GM12878 (cell line): ENCODE results near the gene CAPRIN2. TPM values are rescaled to one million over a fixed set of nuclear protein-coding genes. Genes with fewer than 3 reads are reported as not detected.

Source experiments
- ATAC-seq: fragments of 200-7000 bp; cut with Tn5 transposase; 3 replicates; pipeline ENCODE4 v1.9.1; 2020; ENCODE audit warnings: mild to moderate bottlenecking, moderate library complexity
- BruUV-seq: library from RNA; stranded (reverse); fragments of 400-500 nt; replicated peaks from 2 replicates; lab custom pipeline; 2021; lab: Mats Ljungman, UMichigan
- CTCF ChIA-PET: fragments of 300-600 bp; sonication (Branson Sonifier 250); formaldehyde crosslinking; extraction: SDS; loops from one replicate; lab custom pipeline; 2021; ENCODE audit warnings: inconsistent platforms; lab: Yijun Ruan, JAX
- POLR2A ChIA-PET: fragments of 350-600 bp; formaldehyde crosslinking; extraction: SDS; loops from one replicate; lab custom pipeline; 2021; ENCODE audit warnings: inconsistent platforms; lab: Charles Lee
- RAD21 ChIA-PET: fragments of 300-600 bp; sonication (Branson Sonifier 250); formaldehyde crosslinking; loops from one replicate; lab custom pipeline; 2023; ENCODE audit warnings: antibody characterized with exemption; ENCODE audit not compliant: unreplicated experiment; lab: Charles Lee
- SMC1A ChIA-PET: fragments of 300-600 bp; sonication (Branson Sonifier 250); formaldehyde crosslinking; loops from one replicate; lab custom pipeline; 2023; ENCODE audit not compliant: unreplicated experiment, uncharacterized antibody; lab: Charles Lee
- DNase-seq: peaks from one replicate; pipeline ENCODE4 v3.0.0-alpha.2; 2011; ENCODE audit warnings: low read depth, low spot score
- FAIRE-seq: peaks from 3 replicates; lab custom pipeline; 2011; peaks lifted over from hg19 to GRCh38; lab: Jason Lieb, UNC
- H2AFZ ChIP-seq: 2 replicates; pipeline ENCODE4 v1.6.0; 2011; ENCODE audit warnings: low read depth, low read length, control low read depth; ENCODE audit not compliant: control insufficient read depth
- H3K27ac ChIP-seq: 2 replicates; pipeline ENCODE4 v1.5.1; 2011; ENCODE audit warnings: control low read depth; ENCODE audit not compliant: control insufficient read depth, insufficient read depth
- H3K27me3 ChIP-seq, 2 experiments: replicated peaks in 1 of 2; 2 replicates each; pipeline versions ENCODE4 v1.6.0 to v1.6.1; 2011; ENCODE audit warnings: low read length in 1 of 2; ENCODE audit not compliant: control insufficient read depth in 2 of 2, insufficient read depth in 2 of 2
- H3K36me3 ChIP-seq, 2 experiments: 2 replicates each; pipeline ENCODE4 v1.5.1; 2011; ENCODE audit warnings: low read length in 1 of 2; ENCODE audit not compliant: control insufficient read depth in 2 of 2, insufficient read depth in 2 of 2
- H3K4me1 ChIP-seq: 2 replicates; pipeline ENCODE4 v1.6.1; 2011; ENCODE audit warnings: mild to moderate bottlenecking, low read length, moderate library complexity, mixed read lengths; ENCODE audit not compliant: control insufficient read depth, insufficient read depth
- H3K4me2 ChIP-seq: 2 replicates; pipeline ENCODE4 v1.6.0; 2011; ENCODE audit warnings: control low read depth; ENCODE audit not compliant: control insufficient read depth, insufficient read depth
- H3K4me3 ChIP-seq: fragments of 200-600 bp; sonication (generic); 2 replicates; pipeline ENCODE4 v1.5.1; 2016
- H3K79me2 ChIP-seq: 2 replicates; pipeline ENCODE4 v1.6.0; 2011; ENCODE audit warnings: low read length; ENCODE audit not compliant: control insufficient read depth, insufficient read depth
- H3K9ac ChIP-seq: 2 replicates; pipeline ENCODE4 v1.8.0; 2011; ENCODE audit warnings: low read length, control low read depth, mixed read lengths; ENCODE audit not compliant: control insufficient read depth, insufficient read depth
- H3K9me3 ChIP-seq: replicated peaks from 3 replicates; pipeline ENCODE4 v1.5.1; 2011; ENCODE audit warnings: mild to moderate bottlenecking, low read length; ENCODE audit not compliant: control insufficient read depth, insufficient read depth
- H4K20me1 ChIP-seq: 2 replicates; pipeline ENCODE4 v1.6.0; 2011; ENCODE audit not compliant: control insufficient read depth, insufficient read depth
- BACH1 ChIP-seq: fragments of 450-650 bp; IDR thresholded peaks from 2 replicates; pipeline ENCODE4 v1.6.1; 2017; ENCODE audit warnings: mild to moderate bottlenecking, borderline replicate concordance
- BMI1 ChIP-seq: fragments of 450-650 bp; IDR thresholded peaks from 2 replicates; pipeline ENCODE4 v1.6.1; 2016; ENCODE audit warnings: mild to moderate bottlenecking, moderate library complexity, borderline replicate concordance
- PAX8 ChIP-seq: fragments of 450-650 bp; IDR thresholded peaks from 2 replicates; pipeline ENCODE4 v1.6.1; 2017; ENCODE audit warnings: mild to moderate bottlenecking, moderate library complexity
- RB1 ChIP-seq: fragments of 450-650 bp; formaldehyde crosslinking; IDR thresholded peaks from 2 replicates; pipeline ENCODE4 v1.6.1; 2017; ENCODE audit warnings: mild to moderate bottlenecking, borderline replicate concordance
- RFX5 ChIP-seq: IDR thresholded peaks from 2 replicates; pipeline ENCODE4 v1.6.1; 2011; ENCODE audit warnings: low read depth, low read length, improper control_type of control experiment
- SIX5 ChIP-seq: IDR thresholded peaks from 2 replicates; pipeline ENCODE4 v1.6.1; 2011; ENCODE audit warnings: mild to moderate bottlenecking, low read depth, low read length, moderate library complexity; ENCODE audit not compliant: severe bottlenecking
- TCF3 ChIP-seq: IDR thresholded peaks from 2 replicates; pipeline ENCODE4 v1.6.1; 2012; ENCODE audit warnings: low read depth, mild to moderate bottlenecking, low read length, borderline replicate concordance; ENCODE audit not compliant: insufficient read depth
- WGBS: methylation state at CpG from one replicate; pipeline ENCODE4 v1.1.6; 2016; ENCODE audit warnings: low lambda C conversion rate; ENCODE audit not compliant: insufficient replicate concordance, insufficient coverage; ENCODE audit errors: missing lambda C conversion rate; 5-methylcytosine and 5-hydroxymethylcytosine counted together
- in situ Hi-C: fragments of 300-500 bp; cut with MboI; formaldehyde crosslinking; loops from 9 replicates; pipeline ENCODE4 v1.14.3; 2018; ENCODE audit warnings: mixed read lengths
- intact Hi-C: fragments of 100-400 bp; cut with micrococcal nuclease; formaldehyde crosslinking; loops from one replicate; pipeline ENCODE4 v1.14.2; 2022; ENCODE audit not compliant: unreplicated experiment
- polyA plus RNA-seq, 11 experiments: library from polyadenylated mRNA; depleted of rRNA in 4 of 11; unstranded in 6 of 11; stranded (reverse) in 5 of 11; fragments of >200 nt; fragmentation: Nextera tagmentation in 4 of 11; fragmentation: Illumina TruSeq in 1 of 11; extraction: Ambion mirVana in 4 of 11; extraction: Trizol in 1 of 11; gene quantifications; 1 replicate in 1 of 11; 2 replicates in 10 of 11; pipeline versions ENCODE4 v1.2.1 to v1.2.3, GENCODE V29; 2011 to 2016; ENCODE audit warnings: inconsistent platforms in 2 of 11, missing spikeins in 2 of 11, low read depth in 1 of 11
- total RNA-seq, 4 experiments: library from RNA; depleted of rRNA in 3 of 4; stranded (reverse); fragments of >200 nt in 3 of 4; fragmentation: Illumina TruSeq in 1 of 4; extraction: Trizol in 1 of 4; gene quantifications; 2 replicates each; pipeline versions ENCODE4 v1.2.1 to v1.2.3, GENCODE V29; 2013 to 2021
- TF ChIP-seq, protein P1 (sequence below): fragments of 450-650 bp; IDR thresholded peaks from 2 replicates; pipeline ENCODE4 v1.6.1; 2016; ENCODE audit warnings: mild to moderate bottlenecking, moderate library complexity, borderline replicate concordance
- TF ChIP-seq, protein P2 (sequence below): IDR thresholded peaks from 2 replicates; pipeline ENCODE4 v1.6.1; 2011; ENCODE audit warnings: borderline replicate concordance, low read depth, mild to moderate bottlenecking, moderate library complexity, low read length; ENCODE audit not compliant: insufficient read depth, poor library complexity, severe bottlenecking

The CAPRIN2 gene
- total and polyA plus RNA-seq, 10 of the 15 experiments (the other 5 are each of a cell fraction or from before 2014, with no cell fraction given) = 1.2 to 13.6 (median 8.2) TPM

DNA sequence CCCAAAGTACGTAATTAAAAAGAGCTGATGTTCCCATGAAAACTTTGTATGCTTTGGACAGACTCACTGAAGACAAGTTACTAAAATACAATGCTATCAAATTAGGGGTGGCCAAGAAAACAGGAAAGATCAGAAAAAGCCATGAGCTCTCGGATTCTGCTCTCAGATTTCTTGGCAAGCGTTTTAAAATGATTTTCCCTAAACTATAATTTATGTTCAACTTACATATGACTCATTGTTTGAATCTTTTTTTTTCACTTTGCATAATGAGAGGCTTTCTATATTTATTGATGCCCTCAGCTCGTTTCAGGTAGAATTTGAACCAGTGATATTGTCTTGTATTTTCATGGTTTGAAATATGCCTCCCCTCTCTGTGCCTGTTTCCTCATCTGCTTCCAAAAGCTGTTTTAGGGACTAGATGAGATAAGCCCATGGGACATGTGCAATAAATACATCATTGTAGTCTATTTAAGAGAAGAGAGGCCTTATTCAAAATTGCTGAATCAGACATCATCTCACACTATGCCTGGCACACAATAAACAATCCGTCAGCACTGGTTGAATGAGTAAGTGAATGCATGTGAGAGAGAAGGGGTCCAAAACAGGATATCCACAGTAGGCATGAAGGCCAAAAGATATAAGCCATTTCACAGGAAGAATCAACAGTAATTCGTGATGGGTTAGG, 54.4 kb downstream of the CAPRIN2 start:
- Histone ChIP-seq H3K27me3 (no peaks in the 10 kb centered on the region), H3K27ac (no peak overlapping the region), H3K36me3 (no peaks in the 10 kb centered on the region), H2AFZ (no peak overlapping the region), H3K79me2 (peaks cover 3% of the 10 kb centered on the region), H3K4me3 (no peak overlapping the region), H3K4me2 (no peak overlapping the region), H3K9me3 (no peaks in the 10 kb centered on the region), H3K9ac (no peak overlapping the region), H4K20me1 (no peaks in the 10 kb centered on the region), H3K4me1 (peaks cover 4% of the 10 kb centered on the region; the same call in 1 of the 2 replicates)
- SMC1A ChIA-PET = no interaction called here
- 57% methylated on average over 6 of the region's 6 CpGs for WGBS
- FAIRE-seq (no peak), DNase-seq (no peak), ATAC-seq (no peak)
- intact Hi-C loops (no loop called here), in situ Hi-C loops (no loop called here)
- CTCF ChIA-PET = interaction anchor here (1.0 to 2.2 kb wide), 2 partner anchors 10 to 54 kb away, joined by 3 to 5 read pairs; no protein-coding TSS in a partner anchor
- no peak for TF ChIP-seq RB1
- TF ChIP-seq SIX5 = no peak
- RAD21 ChIA-PET = no interaction called here
- POLR2A ChIA-PET = interaction anchor here (0.6 kb wide), 1 partner anchor 50 kb away, joined by 3 read pairs; no protein-coding TSS in a partner anchor
- no TSS peak for BruUV-seq

DNA sequence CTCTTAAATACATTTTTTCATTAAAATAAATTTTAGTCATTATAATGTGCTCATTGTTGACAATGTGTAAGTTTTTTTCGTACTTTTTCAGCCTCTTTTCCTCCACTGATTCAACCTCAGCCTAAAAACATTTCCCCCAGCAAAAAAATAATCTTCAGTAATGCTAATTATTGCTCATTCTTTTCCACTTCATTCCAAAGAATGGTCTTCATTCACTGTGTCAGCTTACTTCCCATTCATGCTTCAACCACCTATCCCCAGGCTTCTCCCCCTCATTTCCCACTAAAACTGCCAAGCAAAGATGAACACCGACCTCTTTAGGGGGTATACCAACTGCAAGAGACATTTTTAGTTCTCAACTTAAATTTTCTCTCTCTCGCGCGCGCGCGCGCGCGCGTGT, 56.4 kb downstream of the CAPRIN2 start:
- Histone ChIP-seq H3K4me1 (peaks cover 8% of the 10 kb centered on the region), H3K79me2 (peaks cover 23% of the 10 kb centered on the region)
- intact Hi-C loops = no loop called here
- SMC1A ChIA-PET = no interaction called here
- no peak for DNase-seq
- BruUV-seq = no TSS peak
- TF ChIP-seq TCF3 (no peak), BMI1 (no peak), SIX5 (no peak), RFX5 (no peak), PAX8 (no peak), BACH1 (no peak)
- TF ChIP-seq, protein P1, sequence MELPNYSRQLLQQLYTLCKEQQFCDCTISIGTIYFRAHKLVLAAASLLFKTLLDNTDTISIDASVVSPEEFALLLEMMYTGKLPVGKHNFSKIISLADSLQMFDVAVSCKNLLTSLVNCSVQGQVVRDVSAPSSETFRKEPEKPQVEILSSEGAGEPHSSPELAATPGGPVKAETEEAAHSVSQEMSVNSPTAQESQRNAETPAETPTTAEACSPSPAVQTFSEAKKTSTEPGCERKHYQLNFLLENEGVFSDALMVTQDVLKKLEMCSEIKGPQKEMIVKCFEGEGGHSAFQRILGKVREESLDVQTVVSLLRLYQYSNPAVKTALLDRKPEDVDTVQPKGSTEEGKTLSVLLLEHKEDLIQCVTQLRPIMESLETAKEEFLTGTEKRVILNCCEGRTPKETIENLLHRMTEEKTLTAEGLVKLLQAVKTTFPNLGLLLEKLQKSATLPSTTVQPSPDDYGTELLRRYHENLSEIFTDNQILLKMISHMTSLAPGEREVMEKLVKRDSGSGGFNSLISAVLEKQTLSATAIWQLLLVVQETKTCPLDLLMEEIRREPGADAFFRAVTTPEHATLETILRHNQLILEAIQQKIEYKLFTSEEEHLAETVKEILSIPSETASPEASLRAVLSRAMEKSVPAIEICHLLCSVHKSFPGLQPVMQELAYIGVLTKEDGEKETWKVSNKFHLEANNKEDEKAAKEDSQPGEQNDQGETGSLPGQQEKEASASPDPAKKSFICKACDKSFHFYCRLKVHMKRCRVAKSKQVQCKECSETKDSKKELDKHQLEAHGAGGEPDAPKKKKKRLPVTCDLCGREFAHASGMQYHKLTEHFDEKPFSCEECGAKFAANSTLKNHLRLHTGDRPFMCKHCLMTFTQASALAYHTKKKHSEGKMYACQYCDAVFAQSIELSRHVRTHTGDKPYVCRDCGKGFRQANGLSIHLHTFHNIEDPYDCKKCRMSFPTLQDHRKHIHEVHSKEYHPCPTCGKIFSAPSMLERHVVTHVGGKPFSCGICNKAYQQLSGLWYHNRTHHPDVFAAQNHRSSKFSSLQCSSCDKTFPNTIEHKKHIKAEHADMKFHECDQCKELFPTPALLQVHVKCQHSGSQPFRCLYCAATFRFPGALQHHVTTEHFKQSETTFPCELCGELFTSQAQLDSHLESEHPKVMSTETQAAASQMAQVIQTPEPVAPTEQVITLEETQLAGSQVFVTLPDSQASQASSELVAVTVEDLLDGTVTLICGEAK = no peak
- TF ChIP-seq, protein P2, sequence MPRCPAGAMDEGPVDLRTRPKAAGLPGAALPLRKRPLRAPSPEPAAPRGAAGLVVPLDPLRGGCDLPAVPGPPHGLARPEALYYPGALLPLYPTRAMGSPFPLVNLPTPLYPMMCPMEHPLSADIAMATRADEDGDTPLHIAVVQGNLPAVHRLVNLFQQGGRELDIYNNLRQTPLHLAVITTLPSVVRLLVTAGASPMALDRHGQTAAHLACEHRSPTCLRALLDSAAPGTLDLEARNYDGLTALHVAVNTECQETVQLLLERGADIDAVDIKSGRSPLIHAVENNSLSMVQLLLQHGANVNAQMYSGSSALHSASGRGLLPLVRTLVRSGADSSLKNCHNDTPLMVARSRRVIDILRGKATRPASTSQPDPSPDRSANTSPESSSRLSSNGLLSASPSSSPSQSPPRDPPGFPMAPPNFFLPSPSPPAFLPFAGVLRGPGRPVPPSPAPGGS = no peak
- TF ChIP-seq, all 136 proteins: peak for 0
- Histone ChIP-seq H4K20me1 (no peaks in the 10 kb centered on the region), H2AFZ (no peak overlapping the region), H3K27ac (no peak overlapping the region), H3K9ac (no peak overlapping the region), H3K27me3 (no peaks in the 10 kb centered on the region), H3K9me3 (no peaks in the 10 kb centered on the region), H3K4me3 (no peak overlapping the region), H3K4me2 (no peak overlapping the region), H3K36me3 (no peaks in the 10 kb centered on the region)
- ATAC-seq = no peak
- 86% methylated on average over 12 of the region's 12 CpGs for WGBS
- in situ Hi-C loops = no loop called here
- ChIA-PET CTCF (interaction anchor here (0.5 kb wide), 1 partner anchor 30 kb away, joined by 3 read pairs; no protein-coding TSS in a partner anchor), POLR2A (no interaction called here), RAD21 (no interaction called here)
- no peak for FAIRE-seq
